SK-N-MC (cell line): Measurements from ENCODE around the gene ONECUT3.
"Not testable (repeated sequence)": the region's sequence is repeated elsewhere in the genome, so short reads cannot be mapped to it uniquely, and the experiment has no call there.

Source experiments
- DNase-seq: peaks from one replicate; pipeline ENCODE4 v3.0.0-alpha.2; 2011; ENCODE audit warnings: low read depth, low spot score
- H3K27ac ChIP-seq: fragments of 200-600 bp; sonication (generic); 2 replicates; pipeline ENCODE4 v1.5.1; 2016; ENCODE audit warnings: mixed run types
- H3K36me3 ChIP-seq: fragments of 200-600 bp; sonication (generic); 2 replicates; pipeline ENCODE4 v1.6.1; 2017; ENCODE audit warnings: antibody characterized with exemption, low read length, mixed read lengths; ENCODE audit not compliant: insufficient read depth
- H3K4me3 ChIP-seq: fragments of 200-600 bp; sonication (generic); 2 replicates; pipeline ENCODE4 v1.5.1; 2016
- H3K9ac ChIP-seq: fragments of 200-600 bp; sonication (generic); 2 replicates; pipeline ENCODE4 v1.8.0; 2017; ENCODE audit warnings: mixed run types, mixed read lengths; ENCODE audit not compliant: insufficient read length
- H3K9me3 ChIP-seq: fragments of 200-600 bp; sonication (generic); 2 replicates; pipeline ENCODE4 v1.6.1; 2017; ENCODE audit warnings: low read depth, mild to moderate bottlenecking, antibody characterized with exemption, low read length, moderate library complexity, mixed read lengths
- EZH2 ChIP-seq: fragments of 200-600 bp; sonication (generic); IDR thresholded peaks from one replicate; pipeline ENCODE4 v1.6.1; 2017; ENCODE audit warnings: antibody characterized with exemption
- FOXP2 ChIP-seq: optimal IDR thresholded peaks from 2 replicates; pipeline ENCODE3; 2011; ENCODE audit warnings: mild to moderate bottlenecking, moderate library complexity; ENCODE audit not compliant: insufficient read depth; ENCODE audit errors: extremely low read length, control extremely low read depth
- POLR2AphosphoS5 ChIP-seq: IDR thresholded peaks from 2 replicates; pipeline ENCODE4 v1.6.1; 2012; ENCODE audit warnings: mild to moderate bottlenecking, low read depth, low read length, borderline replicate concordance

Gene ONECUT3

DNA sequence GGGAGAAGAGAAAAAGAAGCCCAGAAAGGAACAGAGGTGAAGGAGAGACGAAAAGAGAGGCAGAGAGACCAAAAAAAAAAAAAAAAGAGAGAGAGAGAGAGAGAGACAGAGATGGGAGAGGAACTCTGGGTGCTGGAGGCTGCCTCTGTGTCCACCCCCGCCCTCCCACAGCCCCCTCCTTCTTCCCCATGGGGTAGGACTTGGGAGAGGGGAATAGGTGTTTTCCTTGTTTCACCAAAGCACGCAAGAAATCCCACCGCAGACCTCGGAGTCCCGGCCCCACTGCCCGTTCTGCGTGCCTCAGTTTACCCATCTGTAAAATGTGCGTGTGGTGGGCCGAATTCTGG, 4.9 kb downstream of the ONECUT3 start:
- H3K36me3 ChIP-seq: no peaks in the 10 kb centered on the region
- H3K27ac ChIP-seq: no peak overlapping the region
- H3K4me3 ChIP-seq: no peak overlapping the region
- TF ChIP-seq EZH2: no peak
- TF ChIP-seq FOXP2: no peak
- no peak for TF ChIP-seq POLR2AphosphoS5
- no peak for DNase-seq
- H3K9ac ChIP-seq: no peak overlapping the region
- no peaks in the 10 kb centered on the region for H3K9me3 ChIP-seq

DNA sequence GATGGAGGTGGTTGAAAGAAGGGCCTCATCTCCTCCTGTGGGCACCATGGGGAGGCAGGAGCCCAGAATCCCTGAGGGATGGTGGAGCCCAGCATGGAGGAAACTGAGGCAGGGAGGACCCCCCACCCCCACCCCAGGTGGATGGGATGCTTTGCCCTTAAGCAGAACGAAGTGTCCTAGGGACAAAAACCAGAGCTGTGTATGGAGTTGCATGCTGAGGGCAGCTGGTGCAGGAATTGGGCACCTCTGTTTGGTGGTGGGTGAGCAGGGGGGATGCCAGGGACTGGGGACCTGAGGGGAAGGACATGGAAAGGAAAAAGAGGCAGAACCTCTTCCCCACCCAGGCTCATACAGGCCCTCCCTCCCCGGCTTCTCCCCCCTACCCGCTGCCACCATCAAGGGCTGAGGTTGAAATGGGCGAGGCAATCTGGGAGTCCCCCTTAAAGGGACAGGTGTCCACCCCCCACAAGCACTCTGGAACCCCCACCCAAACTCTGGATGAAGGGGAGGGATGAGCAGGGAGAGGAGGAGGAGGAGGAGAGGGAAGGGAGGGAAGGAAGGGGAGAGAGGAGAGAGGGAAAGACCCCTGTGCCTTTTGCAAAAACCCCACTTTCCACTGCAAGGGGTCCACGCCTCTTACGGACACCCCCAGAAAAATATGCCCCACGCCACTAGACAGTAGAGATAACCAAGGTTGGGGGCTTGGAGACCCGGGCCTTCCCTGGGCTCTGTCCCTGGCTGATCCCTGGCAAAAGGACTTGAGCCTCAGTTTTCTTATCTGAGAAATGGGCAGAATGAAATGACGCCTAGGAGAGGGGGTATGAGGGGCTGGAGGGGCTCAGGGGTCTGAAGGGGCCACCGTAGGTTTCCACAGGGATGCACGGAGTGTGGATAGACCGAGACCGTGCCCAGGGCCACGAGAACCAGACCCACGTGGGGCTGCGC, 5.9 kb downstream of the ONECUT3 start:
- H3K27ac ChIP-seq: no peak overlapping the region
- no peaks in the 10 kb centered on the region for H3K36me3 ChIP-seq
- DNase-seq: no peak
- H3K9me3 ChIP-seq: no peaks in the 10 kb centered on the region
- H3K9ac ChIP-seq: no peak overlapping the region
- H3K4me3 ChIP-seq: no peak overlapping the region
- TF ChIP-seq EZH2 (peak; percentile 66), FOXP2 (no peak)

DNA sequence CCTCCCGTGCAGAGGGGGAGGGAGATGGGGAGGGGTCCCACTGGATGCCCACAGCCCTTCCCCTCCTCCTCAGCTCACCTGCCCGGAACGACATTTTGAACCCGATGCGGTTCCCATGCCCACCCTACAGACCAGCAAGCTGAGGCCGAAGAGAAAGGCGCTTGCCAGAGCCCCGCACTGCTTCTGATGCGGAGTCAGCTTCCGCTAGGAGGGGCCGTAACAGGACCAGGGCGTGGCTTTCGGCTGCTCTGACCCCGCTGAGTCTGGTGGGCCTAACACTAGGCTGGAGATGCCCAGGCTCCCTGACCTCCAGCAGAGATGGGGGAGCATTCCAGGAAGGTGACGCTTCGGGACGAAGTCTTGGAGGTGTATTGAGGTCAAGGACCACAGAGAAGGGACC, 6.7 kb downstream of the ONECUT3 start:
- TF ChIP-seq POLR2AphosphoS5 (no peak), EZH2 (no peak), FOXP2 (no peak)
- Histone ChIP-seq H3K9ac (no peak overlapping the region), H3K36me3 (no peaks in the 10 kb centered on the region), H3K9me3 (no peaks in the 10 kb centered on the region), H3K4me3 (no peak overlapping the region), H3K27ac (no peak overlapping the region)
- DNase-seq: no peak

DNA sequence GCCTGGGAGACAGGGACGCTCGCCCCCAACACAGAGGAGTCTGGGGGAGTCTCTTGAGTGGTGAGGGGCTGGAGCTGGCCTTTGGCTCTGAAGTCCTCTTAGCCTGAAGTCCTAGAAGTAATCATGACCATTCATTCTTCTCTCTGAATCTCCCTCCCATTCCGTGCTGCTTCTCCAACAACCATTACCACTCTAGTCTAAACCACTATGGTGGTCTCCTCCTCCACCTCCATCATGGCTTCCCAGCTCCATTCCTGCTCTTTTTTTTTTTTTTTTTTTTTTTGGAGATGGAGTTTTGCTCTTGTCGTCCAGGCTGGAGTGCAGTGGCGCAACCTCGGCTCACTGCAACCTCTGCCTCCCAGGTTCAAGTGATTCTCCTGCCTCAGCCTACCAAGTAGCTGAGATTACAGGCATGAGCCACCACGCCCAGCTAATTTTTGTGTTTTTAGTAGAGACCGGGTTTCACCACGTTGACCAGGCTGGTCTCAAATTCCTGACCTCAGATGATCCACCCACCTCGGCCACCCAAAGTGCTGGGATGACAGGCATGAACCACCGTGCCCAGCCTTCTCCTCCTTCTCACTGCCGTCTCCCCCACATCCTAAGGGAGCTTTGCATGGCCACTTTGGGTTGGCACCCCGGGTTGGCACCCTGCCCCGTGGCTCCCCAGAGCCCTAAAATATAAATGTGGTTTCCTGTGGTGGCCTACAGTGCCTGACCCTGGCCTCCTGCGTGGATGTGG, 7.7 kb downstream of the ONECUT3 start:
- H3K36me3 ChIP-seq, H3K9me3 ChIP-seq, H3K27ac ChIP-seq, H3K4me3 ChIP-seq, H3K9ac ChIP-seq, DNase-seq: not testable (repeated sequence)

DNA sequence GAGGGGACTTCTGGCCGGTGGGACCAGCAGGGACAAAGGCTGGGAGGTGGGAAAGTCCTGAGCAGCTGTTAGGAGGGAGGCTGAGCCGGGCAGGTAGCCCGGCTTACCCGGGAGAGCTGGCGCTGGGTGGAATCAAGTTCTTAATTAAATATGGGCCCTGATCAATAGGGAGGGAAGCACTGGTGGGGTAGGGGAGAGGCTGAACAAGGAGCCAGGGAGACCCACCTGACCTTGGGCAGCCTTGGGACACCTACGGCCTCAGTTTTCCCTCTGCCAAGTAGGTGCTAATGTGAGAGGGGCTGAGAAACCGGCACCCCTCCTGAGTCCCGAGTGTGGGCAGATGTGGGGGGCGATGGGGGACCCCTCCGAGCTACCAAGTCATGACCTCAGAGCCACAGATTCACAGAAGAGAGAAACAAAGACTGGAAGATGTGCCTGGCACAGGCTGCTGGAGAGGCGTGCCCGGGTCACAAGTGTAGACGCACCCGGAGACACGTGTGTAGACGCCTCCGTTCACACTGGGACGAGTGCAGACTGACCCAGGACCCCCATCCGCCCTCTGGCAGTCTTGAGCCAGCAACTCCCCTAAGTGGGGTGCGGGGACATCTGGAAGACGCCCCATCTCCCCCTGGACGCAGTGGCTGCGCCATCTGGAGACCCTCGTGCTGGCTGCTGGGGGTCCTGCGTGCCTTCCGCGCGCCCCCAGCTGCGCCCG, 8.4 kb downstream of the ONECUT3 start:
- no peak overlapping the region for H3K9ac ChIP-seq
- H3K9me3 ChIP-seq: no peaks in the 10 kb centered on the region
- no peak for DNase-seq
- no peak overlapping the region for H3K4me3 ChIP-seq
- H3K36me3 ChIP-seq: no peaks in the 10 kb centered on the region
- no peak overlapping the region for H3K27ac ChIP-seq
- TF ChIP-seq FOXP2 (no peak), EZH2 (no peak)

DNA sequence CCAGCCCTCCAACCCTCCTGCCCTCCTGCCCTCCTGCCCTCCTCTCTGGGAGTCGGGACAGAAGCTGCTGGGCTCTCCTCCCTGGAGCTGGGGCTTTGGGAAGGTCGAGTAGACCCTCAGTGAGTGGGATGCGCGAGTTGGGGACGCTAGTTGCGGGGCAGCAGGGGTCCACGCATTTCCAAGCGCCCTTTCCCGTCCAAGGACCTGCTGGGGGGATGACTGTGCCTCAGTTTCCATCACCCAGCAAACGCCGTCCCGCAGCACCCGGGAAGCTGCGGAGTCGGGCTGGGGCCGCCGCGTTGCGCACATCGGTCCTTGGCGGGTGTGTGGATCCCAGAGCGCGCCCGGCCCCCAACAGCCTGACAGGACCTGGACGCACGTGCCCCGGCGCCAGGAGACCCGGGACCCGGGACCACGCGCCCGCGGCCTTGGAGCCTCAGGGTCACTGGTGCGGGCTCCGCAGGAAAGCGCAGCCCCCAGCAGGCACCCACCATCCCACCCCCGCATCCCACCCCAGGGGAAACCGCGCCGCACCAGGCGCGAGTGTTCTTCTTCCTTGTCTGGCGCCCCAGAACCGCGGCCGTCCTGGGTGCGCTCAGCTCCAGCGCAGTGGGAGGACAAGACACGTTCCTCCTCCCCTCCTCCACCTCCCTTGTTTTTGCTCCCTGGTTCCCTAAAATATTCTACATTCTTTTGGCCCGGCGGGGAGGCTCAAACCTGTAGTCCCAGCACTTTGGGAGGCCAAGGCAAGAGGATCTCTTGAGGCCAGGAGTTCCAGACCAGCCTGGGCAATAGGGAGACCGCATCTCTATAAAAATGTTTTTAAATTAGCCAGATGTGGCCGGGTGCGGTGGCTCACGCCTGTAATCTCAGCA, 9.2 kb downstream of the ONECUT3 start:
- no peaks in the 10 kb centered on the region for H3K9me3 ChIP-seq
- no peak for TF ChIP-seq EZH2
- no peak for TF ChIP-seq FOXP2
- TF ChIP-seq POLR2AphosphoS5: no peak

DNA sequence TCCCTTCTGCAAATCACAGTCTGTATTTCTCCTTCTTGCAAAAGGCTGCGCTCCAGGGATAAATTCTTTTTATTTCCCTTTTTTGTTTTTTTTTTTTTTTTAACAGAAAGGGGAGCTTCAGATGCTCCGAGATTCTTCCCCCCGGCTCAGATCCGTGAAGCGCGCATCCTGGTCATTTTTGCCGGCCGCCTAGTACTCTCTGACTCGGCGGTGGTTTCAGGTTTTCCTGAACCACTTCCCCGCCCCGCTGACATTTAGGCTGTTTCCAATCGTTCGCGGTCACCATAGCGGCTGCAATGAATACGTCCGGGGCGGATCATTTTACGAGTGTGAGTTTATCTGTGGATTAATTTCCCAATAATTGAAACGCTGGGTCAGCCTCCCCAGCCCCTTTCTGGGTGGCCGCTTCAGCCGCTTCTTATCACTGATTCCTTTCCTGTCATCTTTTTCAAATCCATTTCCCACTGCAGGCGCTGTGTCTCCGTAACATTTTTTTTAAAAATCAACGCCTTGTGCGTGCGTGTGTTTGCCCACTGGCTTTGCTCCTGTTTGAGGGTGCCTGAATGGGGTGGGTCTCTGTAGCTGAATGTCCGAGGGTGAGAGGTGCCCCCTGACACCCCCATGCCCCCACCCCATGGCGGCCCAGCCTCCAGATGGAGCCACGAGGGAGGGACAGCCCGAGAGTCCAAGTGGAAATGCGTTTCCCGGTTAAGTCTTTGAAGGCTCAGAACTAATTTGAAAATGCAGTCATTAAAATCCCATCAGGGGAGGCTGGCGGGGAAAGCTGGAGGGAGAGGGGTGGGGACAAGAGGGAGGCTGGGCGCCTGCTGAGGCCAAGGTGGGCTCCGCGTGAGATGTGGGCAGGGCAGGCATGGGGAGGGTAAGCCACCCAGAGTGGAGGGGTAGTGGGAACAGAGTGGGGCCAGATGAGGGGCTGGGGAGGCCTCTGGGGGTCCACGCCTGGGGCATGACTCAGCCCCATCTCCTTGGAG, 10.6 kb downstream of the ONECUT3 start:
- no peak for TF ChIP-seq POLR2AphosphoS5
- no peak for TF ChIP-seq FOXP2
- TF ChIP-seq EZH2: no peak

More for the DNA sequence above, 9.2 kb downstream of the ONECUT3 start:
- no peak overlapping the region for H3K4me3 ChIP-seq
- DNase-seq: no peak
- no peaks in the 10 kb centered on the region for H3K36me3 ChIP-seq
- no peak overlapping the region for H3K27ac ChIP-seq
- no peak overlapping the region for H3K9ac ChIP-seq

DNA sequence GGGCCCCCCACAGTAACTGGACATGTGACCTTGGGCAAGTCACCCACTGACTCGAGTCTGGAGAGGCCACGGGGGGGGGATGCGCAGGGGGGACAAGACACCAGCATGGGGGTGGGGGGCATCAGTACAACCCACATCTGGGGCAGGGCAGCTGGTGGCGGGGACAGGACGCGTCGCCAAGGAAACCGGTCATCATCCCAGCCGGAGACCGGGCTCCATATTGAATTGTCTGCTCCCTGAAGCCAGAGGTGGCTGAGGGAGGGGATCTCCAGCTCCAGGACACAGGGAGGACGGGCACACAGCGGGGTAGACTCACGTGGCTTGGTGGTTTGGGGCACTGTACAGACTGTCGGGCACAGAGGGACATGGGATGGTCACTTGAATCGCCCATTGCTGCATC, 11.4 kb downstream of the ONECUT3 start:
- TF ChIP-seq POLR2AphosphoS5: no peak
- no peak for TF ChIP-seq EZH2
- no peak for TF ChIP-seq FOXP2
- no peak for DNase-seq
- Histone ChIP-seq H3K36me3 (no peaks in the 10 kb centered on the region), H3K27ac (no peak overlapping the region), H3K9me3 (no peaks in the 10 kb centered on the region), H3K4me3 (no peak overlapping the region), H3K9ac (no peak overlapping the region)

More for the DNA sequence above, 10.6 kb downstream of the ONECUT3 start:
- H3K36me3 ChIP-seq: no peaks in the 10 kb centered on the region
- H3K9ac ChIP-seq: no peak overlapping the region
- no peak overlapping the region for H3K27ac ChIP-seq
- DNase-seq: no peak
- H3K9me3 ChIP-seq: no peaks in the 10 kb centered on the region
- H3K4me3 ChIP-seq: no peak overlapping the region
